Esophagus muscularis mucosa (tissue), 4 donors: ENCODE data around the gene MN1. TPM values are rescaled to one million over a fixed set of nuclear protein-coding genes. Genes with fewer than 3 reads are reported as not detected.

ENCODE experiments used
- DNase-seq: peaks from one replicate; pipeline ENCODE4 v3.0.0-alpha.2; 2017; ENCODE audit errors: extremely low spot score
- H3K27ac ChIP-seq, 4 donors: fragments of 200-600 bp; sonication (generic); replicated peaks in 1 of 4; 1 replicate in 3 of 4; 2 replicates in 1 of 4; pipeline ENCODE4 v1.5.1; 2016 to 2019; ENCODE audit warnings: mild to moderate bottlenecking in 1 of 4
- H3K27me3 ChIP-seq, 4 donors: fragments of 200-600 bp; sonication (generic); one replicate each; pipeline versions ENCODE4 v1.5.1 to v1.6.0; 2016 to 2019
- H3K36me3 ChIP-seq, 4 donors: fragments of 200-600 bp; sonication (generic); one replicate each; pipeline ENCODE4 v1.5.1; 2016 to 2019
- H3K4me1 ChIP-seq, 4 donors: fragments of 200-600 bp; sonication (generic); one replicate each; pipeline ENCODE4 v1.5.1; 2016 to 2019
- H3K4me3 ChIP-seq, 4 donors: fragments of 200-600 bp; sonication (generic); 1 replicate in 2 of 4; 2 replicates in 2 of 4; pipeline ENCODE4 v1.5.1; 2016 to 2019; ENCODE audit warnings: mild to moderate bottlenecking in 4 of 4, moderate library complexity in 1 of 4
- H3K9me3 ChIP-seq, 4 donors: fragments of 200-600 bp; sonication (generic); 1 replicate in 3 of 4; 2 replicates in 1 of 4; pipeline ENCODE4 v1.5.1; 2016 to 2019
- EP300 ChIP-seq: sonication (generic); formaldehyde crosslinking; IDR thresholded peaks from one replicate; pipeline ENCODE4 v1.6.1; 2017; ENCODE audit warnings: antibody characterized with exemption
- POLR2A ChIP-seq: fragments of 450-650 bp; IDR thresholded peaks from one replicate; pipeline ENCODE4 v1.6.1; 2017; ENCODE audit warnings: antibody characterized with exemption, moderate library complexity, mild to moderate bottlenecking, low read depth
- POLR2AphosphoS5 ChIP-seq, 2 donors: sonication (generic); formaldehyde crosslinking; IDR thresholded peaks; one replicate each; pipeline ENCODE4 v1.6.1; 2017; ENCODE audit warnings: antibody characterized with exemption in 2 of 2
- WGBS: methylation state at CpG from one replicate; pipeline ENCODE4 v1.1.5; 2018; 5-methylcytosine and 5-hydroxymethylcytosine counted together
- intact Hi-C: fragments of 100-400 bp; cut with DNase I; formaldehyde crosslinking; loops from one replicate; pipeline ENCODE4 v1.15.1; 2023
- total RNA-seq, 4 donors: library from RNA; depleted of rRNA; stranded (reverse); fragments of >200 nt; gene quantifications; one replicate each; pipeline versions ENCODE4 v1.1.0 to v1.2.1, GENCODE V29; 2016
- TF ChIP-seq, protein P1 (sequence below), 3 experiments: fragments of 200-600 bp in 2 of 3; fragments of 450-650 bp in 1 of 3; sonication (generic) in 2 of 3; IDR thresholded peaks; one replicate each; pipeline ENCODE4 v1.5.1; 2017 to 2019; ENCODE audit warnings: antibody characterized with exemption in 3 of 3, mild to moderate bottlenecking in 2 of 3, moderate library complexity in 1 of 3

The MN1 gene
- total RNA-seq, 4 donors from 2014 or later, result 16.2 to 47.3 (median 29.0) TPM

DNA sequence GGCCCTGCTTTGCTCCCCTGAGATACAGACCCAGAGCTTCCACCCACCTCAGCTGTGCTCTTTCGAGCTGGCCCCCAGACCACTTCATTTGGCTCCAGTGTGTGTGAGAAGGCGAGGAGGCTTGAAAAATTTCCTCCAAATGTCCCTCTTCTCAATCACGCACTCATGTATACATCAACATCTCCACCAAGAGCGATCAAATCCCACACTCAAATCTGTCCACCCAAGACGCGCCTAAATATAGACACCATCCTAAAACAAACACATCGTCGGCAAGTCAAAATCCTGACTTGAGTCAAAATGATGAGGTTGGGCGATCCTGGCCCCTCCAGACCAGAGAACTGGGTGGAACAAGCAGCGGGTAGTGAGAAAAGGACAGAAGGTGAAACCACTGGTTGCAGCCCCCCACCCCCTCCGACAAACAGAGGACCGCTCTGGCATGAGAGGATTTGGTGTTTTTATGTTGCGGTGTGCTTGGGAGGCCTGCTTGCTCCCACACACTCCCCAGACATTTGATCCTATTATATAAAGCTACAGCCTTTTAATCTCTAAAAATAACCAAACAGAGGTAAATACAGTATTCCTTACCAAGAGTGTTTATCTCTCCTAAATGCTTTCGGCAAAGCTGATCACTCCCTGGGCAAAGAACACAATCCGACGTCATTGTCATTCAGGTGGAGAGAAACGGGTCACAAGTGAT is 10.2 kb downstream of the MN1 start:
- peak overlapping the region; percentile 15 to 38 (median 32) for H3K4me3 ChIP-seq
- WGBS, result 62% methylated on average over 17 of the region's 17 CpGs
- intact Hi-C loops, result no loop called here

DNA sequence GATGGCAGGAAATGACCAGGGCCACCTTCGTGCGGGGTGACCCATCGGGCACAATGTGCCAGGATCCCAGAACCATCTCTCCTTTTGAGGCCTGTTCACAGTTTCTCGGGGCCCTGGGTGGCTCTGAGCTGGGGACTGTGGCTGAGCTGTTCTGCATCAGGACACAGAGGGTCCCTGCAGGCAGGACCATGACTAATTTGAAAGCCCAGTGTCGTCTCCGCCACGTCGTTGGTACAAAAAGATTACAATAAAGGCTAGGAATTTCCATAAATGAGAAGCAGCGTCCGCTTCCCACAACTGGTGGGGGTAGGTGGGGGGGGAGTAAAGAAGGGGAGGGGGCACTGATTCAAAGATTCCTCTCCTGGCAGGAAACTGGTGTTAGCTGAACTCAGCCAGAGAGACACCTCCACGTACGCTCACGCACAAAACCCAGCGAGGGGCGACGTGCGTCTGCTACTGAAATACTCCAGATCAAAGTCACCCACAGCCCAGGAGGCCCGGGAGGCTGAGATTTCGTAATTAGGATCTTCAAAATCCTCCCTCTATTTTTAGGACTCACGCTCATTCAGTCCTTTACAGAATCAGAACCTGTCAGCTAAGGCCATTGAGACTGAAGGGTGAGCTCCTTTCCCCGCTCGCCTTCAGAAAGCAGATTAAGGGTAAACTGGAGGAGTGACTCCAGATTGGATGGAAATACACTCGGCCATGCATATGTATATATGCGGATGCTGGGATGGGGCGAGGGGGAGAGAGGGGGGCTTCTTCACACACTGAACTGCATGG is 11.0 kb downstream of the MN1 start:
- H3K4me3 ChIP-seq, result peak overlapping the region; percentile 15 to 38 (median 32)
- no peaks in the 10 kb centered on the region for H3K27me3 ChIP-seq
- intact Hi-C loops, result no loop called here
- peaks cover 23 to 88% (median 80%) of the 10 kb centered on the region in 4 donors for H3K4me1 ChIP-seq
- peak overlapping the region; percentile 92 to 95 (median 92) for H3K27ac ChIP-seq
- peak; percentile 59 to 82 for TF ChIP-seq POLR2AphosphoS5 (IDR thresholded peaks at IDR 0.05)
- no peak for TF ChIP-seq EP300
- TF ChIP-seq, protein P1, sequence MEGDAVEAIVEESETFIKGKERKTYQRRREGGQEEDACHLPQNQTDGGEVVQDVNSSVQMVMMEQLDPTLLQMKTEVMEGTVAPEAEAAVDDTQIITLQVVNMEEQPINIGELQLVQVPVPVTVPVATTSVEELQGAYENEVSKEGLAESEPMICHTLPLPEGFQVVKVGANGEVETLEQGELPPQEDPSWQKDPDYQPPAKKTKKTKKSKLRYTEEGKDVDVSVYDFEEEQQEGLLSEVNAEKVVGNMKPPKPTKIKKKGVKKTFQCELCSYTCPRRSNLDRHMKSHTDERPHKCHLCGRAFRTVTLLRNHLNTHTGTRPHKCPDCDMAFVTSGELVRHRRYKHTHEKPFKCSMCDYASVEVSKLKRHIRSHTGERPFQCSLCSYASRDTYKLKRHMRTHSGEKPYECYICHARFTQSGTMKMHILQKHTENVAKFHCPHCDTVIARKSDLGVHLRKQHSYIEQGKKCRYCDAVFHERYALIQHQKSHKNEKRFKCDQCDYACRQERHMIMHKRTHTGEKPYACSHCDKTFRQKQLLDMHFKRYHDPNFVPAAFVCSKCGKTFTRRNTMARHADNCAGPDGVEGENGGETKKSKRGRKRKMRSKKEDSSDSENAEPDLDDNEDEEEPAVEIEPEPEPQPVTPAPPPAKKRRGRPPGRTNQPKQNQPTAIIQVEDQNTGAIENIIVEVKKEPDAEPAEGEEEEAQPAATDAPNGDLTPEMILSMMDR (IDR thresholded peaks at IDR 0.05), result no peak
- 66% methylated on average over 25 of the region's 25 CpGs for WGBS
- no peak for DNase-seq
- no peaks in the 10 kb centered on the region for H3K36me3 ChIP-seq
- no peaks in the 10 kb centered on the region for H3K9me3 ChIP-seq

More for the DNA sequence above, 10.2 kb downstream of the MN1 start:
- no peak for TF ChIP-seq EP300
- no peak for TF ChIP-seq POLR2A
- TF ChIP-seq, protein P1 (IDR thresholded peaks at IDR 0.05), result no peak
- no peak for TF ChIP-seq POLR2AphosphoS5 (IDR thresholded peaks at IDR 0.05)
- Histone ChIP-seq H3K4me1 (peaks cover 23 to 88% (median 79%) of the 10 kb centered on the region in 4 donors), H3K36me3 (no peaks in the 10 kb centered on the region), H3K9me3 (no peaks in the 10 kb centered on the region), H3K27me3 (no peaks in the 10 kb centered on the region), H3K27ac (peak overlapping the region; percentile 92 to 95 (median 92))
- DNase-seq, result no peak

DNA sequence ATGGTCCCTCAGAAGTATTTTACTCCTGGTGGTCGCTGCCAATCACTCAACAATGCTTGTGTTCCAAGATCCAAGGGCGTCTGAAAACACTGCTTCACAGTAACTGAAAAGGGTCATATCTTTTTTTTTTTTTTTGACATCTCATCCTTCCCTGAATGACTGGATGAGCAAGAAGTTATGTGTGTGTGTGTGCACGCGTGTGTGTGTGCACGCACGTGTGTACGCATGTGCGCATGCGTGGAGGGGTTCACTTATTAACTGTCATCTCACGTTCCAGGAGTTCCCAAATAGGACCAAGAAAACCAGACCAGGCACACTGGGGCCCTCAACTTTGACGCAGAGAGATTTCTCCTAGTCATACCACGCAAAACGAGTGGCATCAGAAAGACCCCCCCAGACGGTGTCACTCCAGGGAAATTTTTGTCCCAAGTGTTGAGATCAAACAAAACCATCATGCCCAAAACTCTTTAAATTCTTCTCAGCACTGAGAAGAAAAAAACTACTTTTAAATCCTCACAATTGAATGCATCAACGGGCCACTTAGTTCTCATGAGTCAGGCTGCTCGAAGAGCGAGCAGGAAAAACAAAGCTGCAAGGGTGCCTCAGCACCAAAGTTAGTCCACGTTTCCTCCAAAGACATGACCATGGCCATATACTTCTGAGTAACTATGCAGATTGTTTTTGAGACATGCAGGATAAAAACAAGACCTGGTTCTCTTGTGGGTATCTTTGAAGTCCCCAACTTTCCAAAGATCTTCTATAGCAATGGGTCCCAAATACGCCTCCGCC is 12.9 kb downstream of the MN1 start:
- Histone ChIP-seq H3K4me1 (peaks cover 17 to 91% (median 85%) of the 10 kb centered on the region in 4 donors), H3K27me3 (no peaks in the 10 kb centered on the region), H3K36me3 (no peaks in the 10 kb centered on the region), H3K4me3 (no peak overlapping the region), H3K27ac (peak overlapping the region; percentile 92 to 95 (median 92)), H3K9me3 (no peaks in the 10 kb centered on the region)
- WGBS, result 82% methylated on average over 20 of the region's 20 CpGs
- intact Hi-C loops, result no loop called here
- no peak for TF ChIP-seq EP300
- TF ChIP-seq POLR2A, result no peak
- TF ChIP-seq, protein P1 (IDR thresholded peaks at IDR 0.05), result no peak
- no peak for TF ChIP-seq POLR2AphosphoS5 (IDR thresholded peaks at IDR 0.05)
- DNase-seq, result no peak

DNA sequence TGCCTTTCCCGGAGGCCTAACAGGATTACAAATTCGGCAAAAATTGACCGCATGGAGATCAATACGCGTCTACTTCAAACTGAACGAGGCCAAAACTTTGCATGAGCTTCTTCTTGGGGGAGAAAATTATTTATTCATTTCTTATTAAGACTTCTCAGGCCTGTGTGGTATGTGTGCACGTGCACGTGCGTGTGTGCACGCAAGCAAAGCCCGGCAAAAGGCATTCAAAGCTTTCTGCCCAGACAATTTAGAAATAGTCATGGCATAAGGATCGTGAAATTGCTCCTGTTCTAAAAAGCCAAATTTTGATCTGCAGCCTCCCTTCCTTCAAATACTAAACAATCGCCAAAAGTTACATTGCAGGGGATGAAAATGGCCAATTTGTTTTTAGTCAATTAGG is 14.6 kb downstream of the MN1 start:
- Histone ChIP-seq H3K27me3 (no peaks in the 10 kb centered on the region), H3K36me3 (no peaks in the 10 kb centered on the region), H3K4me3 (no peak overlapping the region), H3K27ac (peak overlapping the region; percentile 92 to 95 (median 92)), H3K9me3 (no peaks in the 10 kb centered on the region), H3K4me1 (peaks cover 22 to 84% (median 83%) of the 10 kb centered on the region in 4 donors)
- no peak for DNase-seq
- WGBS, result 79% methylated on average over 13 of the region's 13 CpGs
- TF ChIP-seq, protein P1 (IDR thresholded peaks at IDR 0.05), result no peak
- peak in 1 of 2 donors; percentile 12 for TF ChIP-seq POLR2AphosphoS5 (IDR thresholded peaks at IDR 0.05)
- intact Hi-C loops, result no loop called here
